CD4-positive, alpha-beta T cell treated with Interleukin-17A for 1 hour (primary cell): Measurements from ENCODE around the gene KLRG1.

Experiments
- DNase-seq: peaks from one replicate; pipeline ENCODE4 v3.0.0-alpha.2; 2020

Gene KLRG1

GRCh38 chr12:8987163-8987562 is 2.2 kb upstream of the KLRG1 start:
- DNase-seq = no peak

GRCh38 chr12:8987685-8988084 is 1.7 kb upstream of the KLRG1 start:
- peak; percentile 40 for DNase-seq

GRCh38 chr12:8991371-8992345 is 2.3 kb downstream of the KLRG1 start:
- peak; percentile 43 for DNase-seq

DNA sequence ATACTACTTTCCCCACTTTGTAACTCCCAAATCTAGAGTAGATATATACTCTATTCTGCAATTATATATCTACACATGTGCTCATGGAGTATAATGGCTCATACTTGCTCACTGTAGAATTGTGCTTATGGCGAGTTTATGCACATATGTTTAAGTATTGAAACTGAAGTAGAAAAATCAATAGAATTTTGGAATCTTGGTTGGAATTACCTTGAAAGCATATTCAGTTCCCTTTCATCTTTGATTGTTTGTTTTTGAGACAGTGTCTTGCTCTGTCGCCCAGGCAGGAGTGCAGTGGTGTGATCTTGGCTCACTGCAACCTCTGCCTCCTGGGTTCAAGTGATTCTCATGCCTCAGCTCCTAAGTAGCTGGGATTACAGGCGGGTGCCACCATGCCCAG is 4.5 kb downstream of the KLRG1 start:
- no peak for DNase-seq

DNA sequence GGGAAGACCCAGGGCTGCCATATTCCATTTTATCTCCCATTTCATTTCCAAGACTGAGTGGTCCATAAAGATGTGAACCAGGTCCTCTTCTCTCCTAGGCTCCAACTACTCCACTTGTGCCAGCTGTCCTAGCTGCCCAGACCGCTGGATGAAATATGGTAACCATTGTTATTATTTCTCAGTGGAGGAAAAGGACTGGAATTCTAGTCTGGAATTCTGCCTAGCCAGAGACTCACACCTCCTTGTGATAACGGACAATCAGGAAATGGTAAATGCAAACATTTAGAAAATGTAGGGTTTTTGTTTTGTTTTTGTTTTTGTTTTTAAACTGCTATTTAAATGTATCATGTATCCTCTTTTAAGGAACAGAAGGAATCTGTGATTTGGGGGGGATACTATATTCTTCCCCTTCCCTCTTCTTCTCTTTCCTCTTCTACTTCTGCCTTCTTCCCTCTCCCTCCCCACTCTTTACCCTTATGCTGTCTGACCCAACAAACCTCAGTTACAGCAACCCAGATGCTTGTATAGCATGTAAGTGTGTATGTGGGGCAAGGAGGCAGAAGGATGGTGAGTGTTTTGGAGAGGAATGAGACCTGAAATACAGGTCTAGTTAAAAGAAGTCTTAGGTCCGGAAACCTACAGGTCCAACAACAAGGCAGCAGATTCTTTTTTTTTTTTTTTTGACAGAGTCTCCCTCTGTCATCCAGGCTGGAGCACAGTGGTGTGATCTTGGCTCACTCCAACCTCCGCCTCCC is 5.9 kb downstream of the KLRG1 start:
- DNase-seq = no peak

GRCh38 chr12:8996682-8997405 is 7.5 kb downstream of the KLRG1 start:
- peak; percentile 51 for DNase-seq

DNA sequence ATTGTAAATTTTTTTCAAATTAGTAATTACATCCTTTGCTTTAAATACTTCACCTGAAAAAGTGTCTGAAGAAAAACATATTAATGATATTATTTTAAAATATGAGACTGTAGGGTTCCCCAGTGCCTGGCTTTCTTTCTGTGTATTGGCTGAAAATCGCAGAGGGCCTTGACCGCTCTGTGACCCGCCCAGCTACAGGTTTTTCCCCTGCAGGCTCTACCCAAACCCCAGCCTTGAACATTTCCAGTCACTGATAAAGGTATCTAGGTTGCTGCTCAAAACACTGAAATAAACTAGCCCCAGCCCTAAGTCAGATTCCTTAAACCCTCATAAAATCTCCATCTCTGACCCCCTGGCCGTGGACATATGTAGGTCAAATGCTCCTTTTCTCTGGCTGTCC is 11.9 kb downstream of the KLRG1 start:
- no peak for DNase-seq

GRCh38 chr12:9002335-9002734 is 13.0 kb downstream of the KLRG1 start:
- no peak for DNase-seq

DNA sequence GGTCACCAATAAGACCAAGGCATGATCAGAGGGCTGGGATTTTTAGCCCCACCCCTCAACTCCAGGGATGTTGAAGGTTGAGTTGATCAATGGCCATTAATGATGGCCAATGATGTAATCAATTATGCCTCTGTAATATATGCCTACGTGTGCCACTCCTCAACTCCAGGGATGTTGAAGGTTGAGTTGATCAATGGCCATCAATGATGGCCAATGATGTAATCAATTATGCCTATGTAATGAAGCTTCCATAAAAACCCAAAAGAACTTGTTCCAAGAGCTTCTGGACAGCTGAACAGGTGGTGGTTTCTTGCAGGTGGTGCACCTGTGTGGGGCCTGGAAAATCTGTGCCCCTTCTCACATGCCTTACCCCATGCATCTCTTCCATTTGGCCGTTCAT is 33.2 kb downstream of the KLRG1 start:
- DNase-seq = no peak

DNA sequence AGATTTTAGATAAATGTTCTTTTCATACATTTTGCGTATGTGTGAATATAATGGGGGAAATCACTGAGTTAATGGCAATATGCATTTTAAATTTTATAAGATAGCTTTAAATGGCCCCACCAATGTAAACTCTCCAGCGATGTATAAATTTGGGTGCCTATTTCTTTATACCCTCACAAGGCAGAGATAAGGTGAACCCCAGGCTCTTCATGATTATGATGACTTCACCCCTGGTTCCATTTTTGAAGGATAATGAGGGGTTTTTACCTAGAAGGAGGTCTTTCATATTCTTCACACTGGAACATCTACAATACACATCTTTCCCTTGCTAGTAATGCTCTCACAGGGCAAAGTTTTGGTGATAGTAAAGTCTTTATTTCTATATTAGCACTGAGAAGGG is 35.2 kb downstream of the KLRG1 start:
- no peak for DNase-seq

GRCh38 chr12:9027161-9028059 is 38.1 kb downstream of the KLRG1 start:
- peak; percentile 51 for DNase-seq

GRCh38 chr12:9030776-9031175 is 41.4 kb downstream of the KLRG1 start:
- DNase-seq = no peak

DNA sequence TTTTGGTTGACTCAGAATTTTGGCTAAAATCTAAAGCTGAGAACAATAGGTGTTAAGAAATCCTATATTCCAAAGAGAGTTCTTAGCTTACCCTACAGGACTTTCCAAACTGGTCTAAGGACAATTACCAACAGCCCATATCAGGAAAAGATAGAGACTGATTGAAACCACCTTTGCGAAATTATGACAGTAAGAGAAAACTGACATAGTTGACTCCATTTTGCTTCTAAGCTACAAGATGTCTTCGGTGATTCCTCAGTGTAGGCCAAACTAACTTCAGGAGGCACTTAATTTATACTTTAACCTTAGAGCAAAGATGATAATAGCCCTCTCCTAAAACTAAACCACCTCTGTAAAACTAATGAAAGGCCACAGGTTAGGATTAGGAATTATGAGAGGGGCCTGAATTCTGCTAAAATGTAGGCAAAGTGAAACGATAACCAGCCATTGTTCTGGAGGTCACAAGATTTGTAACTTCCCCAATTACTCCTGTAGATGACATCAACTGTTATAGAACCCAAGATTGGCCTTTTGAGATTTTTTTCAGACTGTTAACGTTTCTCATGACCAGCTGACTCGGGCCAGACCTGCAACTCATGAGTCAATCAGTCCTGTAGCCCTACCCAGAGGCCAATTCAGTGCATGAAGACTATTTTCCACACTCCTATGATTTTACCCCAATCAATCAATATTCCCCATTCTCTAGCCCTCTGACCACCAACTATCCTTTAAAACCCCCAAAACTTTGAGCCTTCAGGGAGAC is 43.0 kb downstream of the KLRG1 start:
- DNase-seq = no peak

DNA sequence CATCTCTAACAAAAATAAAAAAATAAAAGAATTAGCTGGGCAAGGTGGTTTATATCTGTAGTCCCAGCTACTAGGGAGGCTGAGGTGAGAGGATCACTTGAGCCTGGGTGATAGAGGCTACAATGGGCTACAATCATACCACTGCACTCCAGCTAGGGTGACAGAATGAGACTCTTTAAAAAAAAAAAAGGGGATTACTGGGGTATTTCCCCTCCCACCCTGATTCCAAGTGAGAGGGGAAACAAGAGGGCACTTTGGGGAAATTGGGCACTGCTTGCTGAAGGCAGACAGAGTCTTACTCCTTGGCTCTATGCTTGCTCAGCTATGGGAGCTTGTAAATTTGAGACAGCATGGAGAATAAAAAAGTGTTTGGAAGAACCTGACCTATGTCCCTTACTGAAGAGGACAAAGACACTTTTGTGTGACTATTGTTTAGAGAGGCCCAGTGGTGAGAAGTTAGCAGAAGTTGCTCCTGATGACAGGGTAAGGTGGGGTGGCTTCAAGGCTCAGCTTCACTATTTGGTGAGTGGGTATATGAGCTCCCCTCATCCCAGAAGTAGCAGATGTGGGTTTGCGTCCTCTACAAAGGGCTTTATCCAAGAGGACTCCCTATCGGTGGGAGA is 44.0 kb downstream of the KLRG1 start:
- no peak for DNase-seq

DNA sequence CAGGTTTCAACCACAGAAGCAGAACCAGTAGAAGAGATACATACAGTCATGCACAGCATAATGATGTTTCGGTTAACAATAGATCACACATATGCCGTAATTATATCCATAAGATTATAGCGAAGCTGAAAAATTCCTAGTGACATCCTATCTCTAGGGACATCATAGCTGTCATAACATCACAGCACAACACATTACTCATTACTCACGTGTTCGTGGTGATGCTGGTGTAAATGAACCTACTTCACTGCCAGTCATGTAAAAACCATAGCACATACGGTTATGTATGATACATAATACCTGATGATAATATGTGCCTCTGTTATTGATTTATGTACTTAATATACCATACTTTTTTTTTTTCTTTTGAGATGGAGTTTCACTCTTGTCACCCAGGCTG is 44.7 kb downstream of the KLRG1 start:
- no peak for DNase-seq

GRCh38 chr12:9036227-9036626 is 46.9 kb downstream of the KLRG1 start:
- DNase-seq = no peak

- DNase-seq = no peak
These were observed 48.1 kb downstream of the KLRG1 start for GRCh38 chr12:9037431-9037830.

- DNase-seq = peak; percentile 84
These were observed 50.1 kb downstream of the KLRG1 start for GRCh38 chr12:9039397-9039977.

GRCh38 chr12:9040484-9041186 is 51.3 kb downstream of the KLRG1 start:
- peak; percentile 35 for DNase-seq

GRCh38 chr12:9041321-9041720 is 52.0 kb downstream of the KLRG1 start:
- no peak for DNase-seq
